Measurements from ENCODE around the gene PANK1. TPM values are rescaled to one million over a fixed set of nuclear protein-coding genes. Genes with fewer than 3 reads are reported as not detected.

PANK1 gene
- total and polyA plus RNA-seq, 5 experiments from 2014 or later: 0.24 to 1.9 (median 0.41) TPM

DNA sequence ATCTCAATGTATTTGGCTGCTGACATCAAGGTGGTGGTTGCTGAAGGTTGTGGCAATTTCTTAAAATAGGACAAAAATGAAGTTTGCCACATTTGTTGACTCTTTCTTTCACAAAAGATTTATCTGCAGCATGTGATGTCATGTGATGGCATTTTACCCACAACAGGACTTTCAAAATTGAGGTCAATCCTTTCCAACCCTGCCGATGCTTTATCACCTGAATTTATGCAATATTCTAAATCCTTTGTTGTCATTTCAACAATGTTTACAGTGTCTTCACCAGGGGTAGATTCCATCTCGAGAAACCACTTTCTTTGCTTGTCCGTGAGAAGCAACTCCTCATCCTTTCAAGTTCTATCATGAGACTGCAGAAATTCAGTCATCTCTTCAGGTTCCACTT, 69.0 kb downstream of the PANK1 start:
- H3K4me3 Mint-ChIP-seq: no peak overlapping the region
- peaks cover 0 to 2% (median 1%) of the 10 kb centered on the region in 5 donors for H3K27me3 Mint-ChIP-seq
- ATAC-seq (no peak), DNase-seq (no peak)
- POLR2A ChIA-PET: no interaction called here
- no peak overlapping the region for H3K27ac Mint-ChIP-seq
- no peaks in the 10 kb centered on the region for H3K9me3 Mint-ChIP-seq
- no peaks in the 10 kb centered on the region for H3K4me1 Mint-ChIP-seq
- H3K36me3 Mint-ChIP-seq: no peaks in the 10 kb centered on the region

DNA sequence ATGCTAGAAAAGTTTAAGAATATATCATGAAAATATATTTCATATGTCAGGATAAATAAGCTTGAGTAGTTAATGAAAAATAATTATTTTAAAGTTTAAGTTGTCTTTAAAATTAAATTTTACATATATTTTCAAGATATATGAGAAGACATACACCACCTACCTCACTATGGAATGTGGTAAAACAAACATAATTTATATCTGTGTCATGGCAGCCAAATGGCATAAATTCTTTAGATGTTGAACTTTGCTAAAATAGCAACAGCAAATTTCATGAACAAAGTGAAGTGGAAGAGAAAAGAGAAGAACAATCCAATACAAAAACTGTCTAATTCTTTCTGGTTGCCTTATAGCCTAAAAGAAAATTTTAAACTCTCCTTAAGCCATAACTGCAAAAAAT, 70.0 kb downstream of the PANK1 start:
- no peaks in the 10 kb centered on the region for H3K9me3 Mint-ChIP-seq
- H3K4me3 Mint-ChIP-seq: no peak overlapping the region
- H3K27ac Mint-ChIP-seq: no peak overlapping the region
- DNase-seq (no peak), ATAC-seq (no peak)
- H3K36me3 Mint-ChIP-seq: no peaks in the 10 kb centered on the region
- no peaks in the 10 kb centered on the region for H3K4me1 Mint-ChIP-seq
- peaks cover 0 to 2% (median 0%) of the 10 kb centered on the region in 5 donors for H3K27me3 Mint-ChIP-seq
- POLR2A ChIA-PET: no interaction called here

DNA sequence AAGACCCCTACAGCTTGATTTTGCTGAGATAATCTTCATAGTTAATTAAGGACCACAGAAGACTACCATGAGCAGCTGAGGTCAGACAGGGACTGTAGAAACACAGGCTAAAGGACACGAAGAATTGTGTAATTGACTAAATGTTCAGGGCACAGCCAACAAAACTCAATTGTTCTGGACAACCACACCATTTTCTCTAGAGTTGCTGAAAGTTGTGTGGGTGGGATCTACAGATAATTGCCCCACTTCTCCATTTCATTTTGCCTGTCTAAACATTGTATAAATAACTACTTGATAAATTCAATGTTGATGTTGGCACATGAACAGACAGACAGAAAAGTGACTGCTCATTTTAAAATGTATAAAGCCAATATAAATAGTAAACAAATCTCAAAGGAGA, 70.7 kb downstream of the PANK1 start:
- ATAC-seq: no peak
- no peak for DNase-seq
- H3K4me3 Mint-ChIP-seq: no peak overlapping the region
- H3K27me3 Mint-ChIP-seq: peaks cover 0 to 2% (median 0%) of the 10 kb centered on the region in 5 donors
- no peaks in the 10 kb centered on the region for H3K9me3 Mint-ChIP-seq
- H3K36me3 Mint-ChIP-seq: no peaks in the 10 kb centered on the region
- H3K27ac Mint-ChIP-seq: no peak overlapping the region
- POLR2A ChIA-PET: no interaction called here
- H3K4me1 Mint-ChIP-seq: no peaks in the 10 kb centered on the region

DNA sequence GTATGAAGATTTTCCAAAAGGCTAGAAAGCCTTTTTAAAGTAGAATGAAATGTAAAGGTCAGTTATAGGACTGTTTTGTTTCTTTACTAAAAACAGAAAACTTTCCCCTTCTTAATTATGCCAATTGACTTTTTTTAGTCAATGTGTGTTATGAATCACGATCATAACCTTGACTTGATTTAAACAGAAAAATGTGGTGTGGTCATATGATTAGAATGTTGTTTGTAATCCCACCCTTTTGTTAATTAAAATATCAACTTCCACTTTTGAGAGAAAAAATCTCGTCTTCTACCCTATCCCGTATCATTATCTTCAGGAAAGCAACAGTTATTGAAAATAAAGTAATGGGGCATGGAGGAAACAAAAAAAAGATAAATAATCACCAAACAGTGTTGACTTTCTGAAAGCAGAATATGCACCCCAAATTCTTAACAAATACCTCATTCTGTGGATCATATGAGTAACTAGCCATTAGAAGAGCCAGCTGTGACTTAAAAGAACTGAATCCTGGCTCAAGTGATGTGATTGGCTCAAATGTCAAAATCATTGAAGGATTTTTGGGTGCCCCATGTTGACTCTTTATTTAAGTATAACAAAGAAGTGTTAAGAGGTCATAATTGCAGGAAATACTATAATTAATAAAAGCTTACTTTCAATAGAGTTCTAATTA, 77.3 kb downstream of the PANK1 start:
- Mint-ChIP-seq H3K27ac (no peak overlapping the region), H3K4me1 (no peaks in the 10 kb centered on the region), H3K4me3 (no peak overlapping the region), H3K36me3 (no peaks in the 10 kb centered on the region), H3K27me3 (peaks cover 3 to 14% (median 4%) of the 10 kb centered on the region in 5 donors), H3K9me3 (no peaks in the 10 kb centered on the region)
- DNase-seq (no peak), ATAC-seq (no peak)
- POLR2A ChIA-PET: no interaction called here

DNA sequence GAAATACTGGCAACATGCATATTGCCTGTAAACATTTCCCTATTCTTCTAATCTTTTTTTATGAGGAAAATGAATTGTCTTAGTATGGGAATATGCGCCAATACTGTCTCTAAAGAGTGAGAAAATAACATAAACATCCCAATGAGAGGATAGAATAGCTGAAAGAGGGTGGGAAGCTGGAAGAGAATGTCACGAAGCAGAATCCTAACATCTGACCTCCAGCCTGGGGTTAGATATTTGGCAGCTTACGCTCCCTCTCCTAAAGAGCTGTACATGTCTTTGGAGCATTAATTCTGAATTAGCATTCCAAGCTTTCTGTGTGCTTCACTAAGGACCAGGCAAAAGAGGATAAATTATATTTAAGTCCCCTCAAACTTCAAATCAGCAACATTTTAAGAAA, 78.0 kb downstream of the PANK1 start:
- Mint-ChIP-seq H3K36me3 (no peaks in the 10 kb centered on the region), H3K27ac (no peak overlapping the region), H3K9me3 (no peaks in the 10 kb centered on the region), H3K4me1 (no peaks in the 10 kb centered on the region), H3K27me3 (peaks cover 3 to 14% (median 4%) of the 10 kb centered on the region in 5 donors), H3K4me3 (no peak overlapping the region)
- DNase-seq: no peak
- POLR2A ChIA-PET: no interaction called here
- ATAC-seq: no peak

DNA sequence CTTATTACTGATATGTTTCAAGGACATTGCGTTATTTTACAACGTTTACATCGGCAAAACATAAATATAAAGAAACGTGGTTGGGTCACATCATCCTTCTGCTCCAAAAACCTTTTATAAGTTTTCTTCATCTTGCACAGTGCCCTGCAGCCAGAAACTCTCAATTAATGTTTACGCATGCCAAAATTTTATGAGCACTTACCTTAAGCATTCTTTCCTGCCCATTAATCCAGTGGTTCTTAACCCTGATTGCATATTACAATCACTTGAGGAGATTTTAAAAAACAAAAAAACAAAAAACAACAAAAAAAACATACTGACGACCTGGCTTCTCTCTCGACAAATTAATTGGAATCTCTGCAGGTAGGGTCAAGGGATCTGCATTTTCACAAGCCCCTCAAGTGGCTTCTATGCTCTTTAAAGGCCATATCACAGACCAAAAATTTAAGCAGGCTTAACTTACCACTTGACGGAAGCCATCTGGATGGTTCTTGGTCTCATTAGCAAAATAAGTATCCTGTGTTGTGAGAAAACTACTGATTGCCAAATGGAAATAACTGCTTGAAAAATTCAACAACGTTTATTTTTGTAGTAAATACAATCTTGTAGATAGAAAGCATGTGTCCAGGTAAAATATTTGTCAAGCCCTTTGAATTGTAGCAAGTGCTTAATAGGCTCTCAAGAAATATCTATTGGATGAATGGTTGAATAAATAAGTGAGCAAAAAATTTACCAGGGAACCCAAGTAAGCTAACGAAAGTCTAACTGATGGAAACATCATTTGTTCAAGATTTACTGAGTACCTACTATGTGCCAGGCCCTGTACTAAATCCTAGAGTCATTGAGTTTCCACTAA, 78.7 kb downstream of the PANK1 start:
- Mint-ChIP-seq H3K4me3 (no peak overlapping the region), H3K4me1 (no peaks in the 10 kb centered on the region), H3K36me3 (no peaks in the 10 kb centered on the region), H3K27me3 (peaks cover 3 to 14% (median 4%) of the 10 kb centered on the region in 5 donors), H3K27ac (no peak overlapping the region), H3K9me3 (no peaks in the 10 kb centered on the region)
- POLR2A ChIA-PET: no interaction called here
- no peak for DNase-seq
- ATAC-seq: no peak

DNA sequence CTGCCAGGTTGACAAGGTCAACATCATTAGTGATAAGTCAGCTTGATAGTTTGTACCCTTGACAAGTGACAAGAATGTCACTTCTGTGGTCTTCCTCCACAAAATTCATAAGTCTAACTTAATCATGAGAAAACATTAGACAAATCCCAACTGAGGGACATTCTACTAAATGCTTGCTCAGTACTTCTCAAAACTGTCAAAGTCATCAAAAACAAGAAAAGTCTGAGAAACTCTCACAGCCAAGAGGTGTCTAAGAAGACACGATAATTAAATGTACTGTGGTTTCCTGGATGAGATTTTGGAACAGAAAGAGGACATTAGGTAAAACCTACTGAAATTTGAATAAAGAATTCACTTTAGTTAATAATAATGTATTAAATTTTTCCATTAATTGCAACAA, 79.9 kb downstream of the PANK1 start:
- ATAC-seq: no peak
- Mint-ChIP-seq H3K4me3 (no peak overlapping the region), H3K36me3 (no peaks in the 10 kb centered on the region), H3K27me3 (peaks cover 3 to 14% (median 4%) of the 10 kb centered on the region in 5 donors), H3K4me1 (no peaks in the 10 kb centered on the region), H3K9me3 (no peaks in the 10 kb centered on the region), H3K27ac (no peak overlapping the region)
- POLR2A ChIA-PET: no interaction called here
- no peak for DNase-seq

DNA sequence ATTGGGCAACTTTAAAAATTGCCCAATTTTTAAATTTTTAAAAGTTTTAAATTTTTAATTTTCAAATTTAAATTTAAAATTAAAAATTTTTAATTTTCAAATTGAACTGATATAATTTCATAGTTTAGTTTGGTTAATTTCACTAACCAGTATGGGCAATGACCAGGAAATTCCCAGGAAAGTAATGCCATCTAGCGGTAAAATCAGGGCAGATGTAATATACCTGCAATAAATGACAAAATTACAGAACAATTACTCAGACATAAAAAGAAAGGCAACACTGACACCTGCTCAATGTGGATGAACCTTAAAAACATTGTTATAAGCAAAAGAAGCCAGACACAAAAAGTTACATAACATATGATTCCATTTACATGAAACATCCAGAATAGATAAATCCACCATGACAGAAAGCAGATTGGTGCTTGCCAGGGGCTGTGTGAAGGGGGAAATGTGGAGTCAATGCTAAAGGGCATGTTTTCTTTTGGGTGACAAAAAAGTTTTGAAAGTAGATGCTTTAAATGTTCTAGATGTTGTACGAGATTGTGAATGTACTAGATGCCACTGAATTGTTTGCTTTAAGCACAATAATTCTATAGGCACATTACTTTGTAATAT, 81.1 kb downstream of the PANK1 start:
- Mint-ChIP-seq H3K36me3 (no peaks in the 10 kb centered on the region), H3K9me3 (no peaks in the 10 kb centered on the region), H3K4me3 (no peak overlapping the region), H3K4me1 (no peaks in the 10 kb centered on the region), H3K27me3 (peaks cover 3 to 14% (median 4%) of the 10 kb centered on the region in 5 donors), H3K27ac (no peak overlapping the region)
- ATAC-seq: peak; percentile 61 to 72
- peak in 5 of 10 donors; percentile 16 to 55 (median 54) for DNase-seq
- POLR2A ChIA-PET: no interaction called here

DNA sequence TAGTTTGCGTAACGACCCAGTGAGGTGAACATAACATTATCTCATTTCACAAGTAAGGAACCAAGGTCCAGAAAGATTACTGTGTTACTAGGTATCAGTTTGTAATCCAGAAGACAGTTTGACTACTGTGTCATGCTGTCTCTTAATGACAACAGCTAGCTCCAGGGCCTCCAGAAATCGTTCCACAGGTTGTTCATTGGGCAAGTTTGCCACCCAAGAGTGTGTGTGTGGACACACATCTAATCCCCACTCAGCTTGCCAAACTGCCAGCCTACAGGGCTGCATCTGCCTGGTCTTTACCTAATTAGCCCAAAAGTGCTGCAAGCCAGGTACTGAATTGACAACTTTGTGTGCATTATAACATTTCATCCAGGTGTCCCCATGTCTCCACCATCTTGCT, 81.7 kb downstream of the PANK1 start:
- Mint-ChIP-seq H3K4me3 (no peak overlapping the region), H3K27ac (no peak overlapping the region), H3K36me3 (no peaks in the 10 kb centered on the region), H3K27me3 (peaks cover 3 to 14% (median 7%) of the 10 kb centered on the region in 5 donors), H3K9me3 (no peaks in the 10 kb centered on the region), H3K4me1 (no peaks in the 10 kb centered on the region)
- POLR2A ChIA-PET: no interaction called here
- ATAC-seq: no peak
- DNase-seq: no peak

DNA sequence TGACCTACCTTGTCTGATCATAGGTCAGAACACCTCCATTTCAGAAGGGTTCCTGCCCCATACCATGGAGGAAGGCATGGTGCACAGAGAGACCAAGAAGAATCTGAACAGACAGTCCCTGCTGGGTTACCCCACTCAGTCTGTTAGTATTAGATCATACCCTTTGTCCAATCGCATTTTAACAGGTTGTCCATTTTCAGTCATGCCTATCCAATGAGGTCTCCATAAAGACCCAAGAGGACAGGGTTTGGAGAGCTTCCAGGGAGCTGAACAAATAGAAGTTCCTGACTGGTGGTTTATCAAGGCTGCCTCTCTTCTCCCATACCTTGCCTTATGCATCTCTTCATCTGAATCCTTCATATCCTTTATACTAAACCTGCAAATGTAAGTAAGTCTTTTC, 88.4 kb downstream of the PANK1 start:
- Mint-ChIP-seq H3K27me3 (peaks cover 0 to 12% (median 5%) of the 10 kb centered on the region in 5 donors), H3K4me1 (no peaks in the 10 kb centered on the region), H3K4me3 (no peak overlapping the region), H3K36me3 (no peaks in the 10 kb centered on the region), H3K9me3 (no peaks in the 10 kb centered on the region), H3K27ac (no peak overlapping the region)
- no peak for ATAC-seq
- POLR2A ChIA-PET: no interaction called here
- no peak for DNase-seq

DNA sequence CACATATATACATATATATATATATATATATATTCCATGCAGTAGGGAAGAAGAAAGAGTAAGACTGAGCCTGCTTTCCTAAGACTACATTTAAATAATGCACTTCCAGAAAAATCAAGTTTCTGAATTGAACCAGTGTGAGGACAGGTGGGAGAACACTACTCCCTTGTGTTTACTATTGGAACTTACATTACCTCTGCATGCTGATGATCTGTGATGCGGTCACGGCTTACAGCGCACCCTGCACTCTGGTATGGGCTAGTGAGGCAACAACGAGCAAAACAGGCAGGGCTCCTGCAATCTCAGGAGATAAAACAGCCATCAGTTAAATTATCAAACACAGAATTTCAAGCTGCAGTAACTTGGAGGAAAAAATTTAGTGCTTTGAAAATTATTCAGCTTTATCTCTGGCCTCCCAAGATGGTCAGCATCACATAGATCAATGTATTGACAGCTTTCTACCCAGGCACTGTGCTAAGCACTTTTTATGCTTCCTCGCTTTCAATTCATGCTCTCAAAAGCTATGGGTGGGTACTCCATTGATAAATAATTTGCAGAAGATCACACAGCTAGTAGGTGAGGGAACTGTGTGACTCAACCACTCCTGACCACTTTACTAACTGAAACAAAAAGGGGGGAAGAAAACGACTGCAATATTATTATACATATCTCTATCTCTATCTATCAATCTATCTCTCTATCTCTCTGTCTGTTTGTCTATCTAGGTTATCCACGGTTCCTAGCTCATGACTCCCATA, 89.2 kb downstream of the PANK1 start:
- H3K4me3 Mint-ChIP-seq: no peak overlapping the region
- no peaks in the 10 kb centered on the region for H3K9me3 Mint-ChIP-seq
- no peaks in the 10 kb centered on the region for H3K4me1 Mint-ChIP-seq
- peak overlapping the region in 1 of 10 donors; percentile 47 for H3K27ac Mint-ChIP-seq
- POLR2A ChIA-PET: no interaction called here
- ATAC-seq (no peak), DNase-seq (no peak)
- H3K27me3 Mint-ChIP-seq: peaks cover 0 to 12% (median 5%) of the 10 kb centered on the region in 5 donors
- H3K36me3 Mint-ChIP-seq: no peaks in the 10 kb centered on the region

DNA sequence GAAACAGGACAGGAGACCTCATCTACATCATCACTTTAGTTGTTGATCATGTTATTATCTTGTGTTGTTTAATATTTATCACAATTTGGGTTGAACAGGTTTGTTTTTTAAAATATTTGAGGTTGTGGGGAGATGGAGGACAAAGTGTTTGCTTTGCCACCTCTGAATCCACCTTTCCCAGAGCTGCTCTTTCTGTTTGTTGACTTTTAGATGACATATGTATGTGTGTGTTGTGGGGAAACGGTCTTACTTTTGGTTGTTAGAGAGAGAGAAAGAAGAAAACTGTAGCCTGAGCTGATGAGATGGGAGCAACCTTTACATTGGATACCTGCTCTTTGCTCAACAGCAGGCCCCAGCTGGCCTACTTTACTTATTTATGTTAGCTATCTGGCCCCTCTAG, 90.6 kb downstream of the PANK1 start:
- H3K4me1 Mint-ChIP-seq: no peaks in the 10 kb centered on the region
- ATAC-seq: no peak
- H3K4me3 Mint-ChIP-seq: no peak overlapping the region
- POLR2A ChIA-PET: no interaction called here
- DNase-seq: no peak
- H3K27ac Mint-ChIP-seq: no peak overlapping the region
- H3K36me3 Mint-ChIP-seq: no peaks in the 10 kb centered on the region
- no peaks in the 10 kb centered on the region for H3K9me3 Mint-ChIP-seq
- peaks cover 0 to 17% (median 9%) of the 10 kb centered on the region in 5 donors for H3K27me3 Mint-ChIP-seq
